ENCODE data around the gene VLDLR. TPM values are rescaled to one million over a fixed set of nuclear protein-coding genes. Genes with fewer than 3 reads are reported as not detected.

Gene VLDLR
- total and polyA plus RNA-seq, 2 of the 8 experiments (the other 6 are each of a cell fraction or from before 2014, with no cell fraction given) = 24.2 to 49.1 TPM

GRCh38 chr9:2642068-2642467 lies 20.5 kb downstream of the VLDLR start:
- Histone ChIP-seq H3K79me2 (ENCODE audit: control insufficient read depth in 1 of 2, insufficient read depth in 2 of 2, low read length in 2 of 2) (no peaks in the 10 kb centered on the region), H3K4me1 (replicated peaks in 1 of 4; ENCODE audit: control insufficient read depth in 3 of 4, insufficient read depth in 4 of 4, low read length in 3 of 4) (no peaks in the 10 kb centered on the region), H2BK20ac (ENCODE audit: low read length) (no peak overlapping the region), H3K23me2 (ENCODE audit: low read depth, low read length) (no peaks in the 10 kb centered on the region), H3K9me3 (ENCODE audit: insufficient read depth in 2 of 2, low read depth in 1 of 2, low read length in 1 of 2) (no peaks in the 10 kb centered on the region), H3K27me3 (replicated peaks in 1 of 4; ENCODE audit: control insufficient read depth in 3 of 4, extremely low read depth in 1 of 4, insufficient read depth in 3 of 4, low read length in 3 of 4) (no peaks in the 10 kb centered on the region; a peak in 1 of 7 replicates), H3K27ac (ENCODE audit: low read depth, low read length) (no peak overlapping the region), H3K4ac (replicated peaks; ENCODE audit: insufficient read length, low read depth, low read length) (no peak overlapping the region), H2BK12ac (ENCODE audit: low read depth, low read length) (no peak overlapping the region), H2AK5ac (ENCODE audit: low read depth, low read length) (no peak overlapping the region), H3K18ac (ENCODE audit: extremely low read depth, low read length) (no peak overlapping the region), H3K4me2 (ENCODE audit: insufficient read depth in 1 of 2, low read depth in 2 of 2, low read length in 2 of 2) (no peak overlapping the region), H2BK15ac (ENCODE audit: low read length) (no peak overlapping the region), H2BK120ac (replicated peaks; ENCODE audit: low read depth, low read length) (no peak overlapping the region), H3K79me1 (ENCODE audit: low read depth, low read length) (no peaks in the 10 kb centered on the region), H4K8ac (ENCODE audit: extremely low read depth, insufficient read depth, low read length) (no peak overlapping the region), H4K5ac (ENCODE audit: insufficient read length, low read depth, low read length) (no peak overlapping the region), H4K20me1 (replicated peaks in 1 of 2; ENCODE audit: control insufficient read depth in 1 of 2, insufficient read depth in 2 of 2, low read length in 2 of 2) (no peaks in the 10 kb centered on the region), H4K91ac (replicated peaks; ENCODE audit: insufficient read length, low read length) (no peak overlapping the region), H2BK5ac (ENCODE audit: low read depth, low read length) (no peak overlapping the region), H3K23ac (ENCODE audit: insufficient read length) (no peak overlapping the region), H2AFZ (ENCODE audit: low read length) (no peak overlapping the region), H3K14ac (ENCODE audit: insufficient read length) (no peak overlapping the region), H3K9ac (replicated peaks in 1 of 4; ENCODE audit: extremely low read depth in 1 of 4, low read depth in 3 of 4, low read length in 3 of 4) (no peak overlapping the region), H3K56ac (replicated peaks; ENCODE audit: insufficient read length, low read depth, low read length) (no peak overlapping the region), H3K4me3 (ENCODE audit: extremely low read depth in 1 of 4, insufficient read depth in 2 of 4, low read depth in 3 of 4, low read length in 4 of 4) (no peak overlapping the region), H3K36me3 (ENCODE audit: control insufficient read depth in 2 of 4, insufficient read depth in 4 of 4, low read length in 3 of 4) (peaks cover 32 to 84% (median 71%) of the 10 kb centered on the region in 4 experiments)
- CTCF ChIA-PET (ENCODE audit: partially characterized antibody) = interaction anchor here (0.6 to 1.1 kb wide), 2 partner anchors 9 to 523 kb away, joined by 4 to 5 read pairs; no protein-coding TSS in a partner anchor
- DNase-seq (ENCODE audit: low read depth in 1 of 2, low spot score in 2 of 2) = no peak
- no peak for TF ChIP-seq POLR2AphosphoS5 (IDR thresholded peaks at IDR 0.05; ENCODE audit: low read depth, low read length)
- no peak for TF ChIP-seq BACH1 (IDR thresholded peaks at IDR 0.05; ENCODE audit: low read length)
- WGBS, 2 experiments (ENCODE audit: extremely low coverage in 1 of 2, insufficient coverage in 1 of 2, insufficient read length in 1 of 2, insufficient replicate concordance in 2 of 2, low coverage in 1 of 2, low lambda C conversion rate in 2 of 2, missing lambda C conversion rate in 1 of 2) = 90% methylated on average over 1 of the region's 1 CpG; no CpG with 5 or more reads in 1 of the 2 experiments
- POLR2A ChIA-PET (ENCODE audit: partially characterized antibody) = interaction anchor here (0.8 kb wide), 1 partner anchor 9 kb away, joined by 3 read pairs; no protein-coding TSS in a partner anchor
- no peak for FAIRE-seq
